ENCODE data around the gene SNX4. TPM values are rescaled to one million over a fixed set of nuclear protein-coding genes. Genes with fewer than 3 reads are reported as not detected.

Gene SNX4
- total RNA-seq, 2 experiments from 2014 or later = 33.5 to 33.9 TPM

GRCh38 chr3:125398952-125399351 is 121.0 kb downstream of the SNX4 start:
- H3K27me3 Mint-ChIP-seq = peaks cover 9% of the 10 kb centered on the region
- H3K4me3 Mint-ChIP-seq = no peak overlapping the region
- H3K36me3 Mint-ChIP-seq = no peaks in the 10 kb centered on the region
- no peaks in the 10 kb centered on the region for H3K9me3 Mint-ChIP-seq
- DNase-seq = no peak
- no peak overlapping the region for H3K27ac Mint-ChIP-seq
- H3K4me1 Mint-ChIP-seq = no peaks in the 10 kb centered on the region

Other genes with a start within 250 kb of the SNX4 start
- 10 to 100 TPM; 33.8 to 34.3 TPM for gene ZNF148, start 144.9 kb downstream of the SNX4 start, total RNA-seq
- 10 to 100 TPM; 13.9 to 14.1 TPM for gene OSBPL11, start 75.3 kb upstream of the SNX4 start, total RNA-seq

All from activated naive CD8-positive, alpha-beta T cell treated with anti-CD3 and anti-CD28 coated beads for 36 hours (primary cell).